H54 (cell line): ENCODE results near the gene OR2F2.

ENCODE experiments used
- DNase-seq: peaks from one replicate; pipeline ENCODE4 v3.0.0; 2011; ENCODE audit warnings: low spot score, mixed read lengths; ENCODE audit not compliant: insufficient read length
- FAIRE-seq: peaks from 3 replicates; lab custom pipeline; 2011; peaks lifted over from hg19 to GRCh38; lab: Jason Lieb, UNC
- POLR2A ChIP-seq: IDR thresholded peaks from 2 replicates; pipeline ENCODE4 v1.6.1; 2011; ENCODE audit warnings: low read depth, mild to moderate bottlenecking, low read length

The OR2F2 gene

GRCh38 chr7:143938379-143939243, 3.6 kb downstream of the OR2F2 start:
- DNase-seq (no peak), FAIRE-seq (no peak)
- no peak for TF ChIP-seq POLR2A

- no peak for DNase-seq
- no peak for TF ChIP-seq POLR2A
- FAIRE-seq, result no peak
Observed at GRCh38 chr7:143945423-143945822, 10.4 kb downstream of the OR2F2 start.

GRCh38 chr7:143947111-143947510, 12.1 kb downstream of the OR2F2 start:
- no peak for TF ChIP-seq POLR2A
- FAIRE-seq (no peak), DNase-seq (no peak)

- no peak for TF ChIP-seq POLR2A
- DNase-seq (no peak), FAIRE-seq (no peak)
Observed at GRCh38 chr7:143948733-143949132, 13.7 kb downstream of the OR2F2 start.

DNA sequence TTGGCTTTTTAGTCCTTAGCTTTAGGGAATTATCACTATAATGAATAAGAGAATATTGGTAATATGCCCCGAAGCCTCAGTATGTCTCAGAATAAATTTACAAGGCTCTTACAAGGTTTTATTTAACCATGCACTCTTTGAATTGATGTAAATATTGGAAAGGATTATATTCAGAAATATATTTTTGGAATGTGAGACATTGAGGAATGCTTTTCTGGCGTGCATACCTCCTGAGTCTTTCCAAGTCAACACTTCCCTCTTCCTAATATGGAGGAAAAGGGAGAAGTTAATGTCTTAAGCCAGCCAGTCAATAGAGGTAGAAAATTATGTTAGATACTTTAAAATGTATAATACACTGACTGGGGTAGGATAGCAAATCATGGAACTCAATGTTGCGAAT, 18.4 kb downstream of the OR2F2 start:
- FAIRE-seq, result no peak
- TF ChIP-seq POLR2A, result no peak
- no peak for DNase-seq

- no peak for TF ChIP-seq POLR2A
- DNase-seq (no peak), FAIRE-seq (no peak)
Observed at GRCh38 chr7:143954135-143954534, 19.1 kb downstream of the OR2F2 start.

- no peak for DNase-seq
- FAIRE-seq, result no peak
- TF ChIP-seq POLR2A, result no peak
Observed at GRCh38 chr7:143954544-143954943, 19.5 kb downstream of the OR2F2 start, which contains the start of gene OR2F1. TSS of gene OR2F1 (plus strand) at chr7:143954844. CDS start at chr7:143959971, 5,127 bp downstream.

DNA sequence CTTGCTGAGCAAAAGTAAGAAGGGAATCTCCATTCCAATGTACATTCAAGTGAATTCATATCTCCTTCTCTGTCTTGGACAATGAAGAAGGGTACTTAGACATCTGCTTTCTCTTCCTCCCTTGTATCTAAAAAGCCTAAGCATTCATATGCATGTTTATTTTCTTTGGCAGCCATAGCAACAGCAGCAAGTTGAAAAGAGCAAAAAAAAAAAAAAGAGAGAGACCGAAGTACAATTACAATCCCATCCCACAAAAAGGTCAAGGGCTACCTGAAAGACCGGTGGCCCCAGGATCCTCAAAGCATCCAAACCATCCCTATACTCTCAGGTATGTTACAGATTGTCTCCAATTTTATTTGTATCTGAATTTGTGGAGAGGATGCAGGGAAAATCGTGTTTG, 23.7 kb downstream of the OR2F2 start:
- FAIRE-seq, result no peak
- TF ChIP-seq POLR2A, result no peak
- DNase-seq, result no peak

- DNase-seq, result no peak
- no peak for TF ChIP-seq POLR2A
- FAIRE-seq, result no peak
Observed at GRCh38 chr7:143960813-143961610, 26.0 kb downstream of the OR2F2 start.

DNA sequence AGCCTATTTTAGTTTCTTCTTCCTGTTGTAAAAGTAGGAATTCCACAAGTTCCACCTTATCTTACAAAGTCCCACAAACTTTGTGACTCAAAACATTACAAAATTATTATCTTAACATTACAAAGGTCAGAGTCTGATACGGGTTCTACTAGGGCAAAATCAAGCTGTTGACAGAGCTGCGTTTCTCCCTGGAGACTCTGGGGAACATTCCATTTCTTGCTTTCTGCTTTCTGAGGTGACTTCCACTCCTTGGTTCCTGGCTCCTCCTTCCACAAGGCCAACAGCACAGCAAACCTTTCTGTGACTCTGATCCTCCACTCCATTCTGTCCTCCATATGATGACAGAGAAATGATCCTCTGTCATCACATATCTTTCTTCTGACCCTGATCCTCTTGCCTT, 30.2 kb downstream of the OR2F2 start:
- DNase-seq (no peak), FAIRE-seq (no peak)
- TF ChIP-seq POLR2A, result no peak

- no peak for FAIRE-seq
- no peak for TF ChIP-seq POLR2A
- no peak for DNase-seq
Observed at GRCh38 chr7:143967398-143967797, 32.4 kb downstream of the OR2F2 start.

DNA sequence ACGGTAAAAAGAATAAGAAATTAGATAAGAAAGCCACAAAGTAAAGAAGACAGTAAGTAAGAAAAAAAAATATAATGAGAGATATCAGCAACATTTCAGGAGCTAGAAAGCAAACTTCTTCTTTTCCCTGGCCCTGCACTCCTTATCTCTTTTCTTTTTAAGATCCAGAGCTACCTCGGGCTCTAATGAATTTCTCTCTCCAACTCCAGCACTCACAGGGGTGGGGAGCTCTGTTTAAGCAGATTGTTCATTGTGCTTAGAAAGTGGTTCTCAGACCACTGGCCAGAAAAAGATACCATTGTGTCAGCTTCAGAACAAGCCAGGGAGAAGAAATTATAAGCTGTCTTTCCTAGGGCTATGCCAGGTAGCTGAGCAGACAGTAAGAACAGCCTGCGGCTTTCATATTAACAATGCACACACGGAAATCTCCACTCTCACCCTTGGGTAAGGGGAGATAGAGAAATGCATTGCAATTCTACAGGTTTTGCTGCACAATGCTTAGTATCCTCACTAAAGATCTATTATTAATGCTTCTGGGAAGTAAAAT, 38.9 kb downstream of the OR2F2 start:
- FAIRE-seq (no peak), DNase-seq (no peak)
- no peak for TF ChIP-seq POLR2A

- FAIRE-seq, result no peak
- no peak for TF ChIP-seq POLR2A
- no peak for DNase-seq
Observed at GRCh38 chr7:143974459-143974858, 39.4 kb downstream of the OR2F2 start.

DNA sequence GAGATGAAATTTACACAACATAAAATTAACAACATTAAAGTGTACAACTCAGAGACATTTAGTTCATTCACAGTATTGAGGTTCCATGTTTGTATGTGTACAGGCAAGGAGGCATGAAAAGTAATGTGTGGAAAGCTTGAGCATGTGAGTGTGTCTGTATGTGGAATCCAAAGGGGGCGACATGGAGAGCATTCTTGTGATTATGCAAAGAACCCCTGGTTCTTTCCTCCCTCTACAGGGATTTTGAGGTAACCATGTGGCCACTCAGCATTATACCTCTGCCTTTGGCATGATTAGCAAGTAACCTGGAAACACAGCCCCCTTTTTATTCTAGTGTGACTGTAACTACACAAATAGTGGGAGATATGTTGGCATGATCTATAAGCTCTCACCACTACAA, 40.6 kb downstream of the OR2F2 start:
- TF ChIP-seq POLR2A, result no peak
- no peak for FAIRE-seq
- no peak for DNase-seq

DNA sequence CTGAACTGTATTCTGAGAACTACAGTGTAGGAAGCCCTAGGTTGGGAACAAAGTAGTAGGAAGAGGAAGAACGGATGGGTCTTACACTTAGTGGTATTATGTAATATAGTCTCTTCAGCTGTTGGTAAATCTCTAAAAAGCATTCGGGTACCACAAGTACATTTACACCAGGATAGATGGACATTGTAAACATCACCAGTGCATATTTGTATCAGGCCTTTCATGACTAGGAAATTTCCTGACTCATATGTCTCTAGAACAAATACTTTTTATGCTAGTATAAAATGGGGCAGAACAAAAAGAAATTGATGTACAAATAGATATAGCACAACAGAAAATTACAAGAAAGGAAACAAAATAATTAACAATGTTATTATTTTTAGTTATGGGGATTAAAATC, 43.6 kb downstream of the OR2F2 start:
- no peak for DNase-seq
- no peak for TF ChIP-seq POLR2A
- no peak for FAIRE-seq
